Vagina (tissue), 2 donors: ENCODE measurements around the gene PPP3R1.

ENCODE experiments used
- POLR2A ChIP-seq, 2 donors: fragments of 450-650 bp; IDR thresholded peaks; one replicate each; pipeline ENCODE4 v1.6.1; 2017; ENCODE audit warnings: antibody characterized with exemption in 2 of 2, mild to moderate bottlenecking in 2 of 2, moderate library complexity in 2 of 2
- TF ChIP-seq, protein P1 (sequence below), 3 experiments: fragments of 450-650 bp in 2 of 3; fragments of 200-600 bp in 1 of 3; sonication (generic) in 1 of 3; IDR thresholded peaks; one replicate each; pipeline ENCODE4 v1.5.1; 2017 to 2019; ENCODE audit warnings: antibody characterized with exemption in 3 of 3, mild to moderate bottlenecking in 2 of 3, moderate library complexity in 2 of 3

GRCh38 chr2:68206793-68207192 is 45.5 kb downstream of the PPP3R1 start:
- TF ChIP-seq, protein P1, sequence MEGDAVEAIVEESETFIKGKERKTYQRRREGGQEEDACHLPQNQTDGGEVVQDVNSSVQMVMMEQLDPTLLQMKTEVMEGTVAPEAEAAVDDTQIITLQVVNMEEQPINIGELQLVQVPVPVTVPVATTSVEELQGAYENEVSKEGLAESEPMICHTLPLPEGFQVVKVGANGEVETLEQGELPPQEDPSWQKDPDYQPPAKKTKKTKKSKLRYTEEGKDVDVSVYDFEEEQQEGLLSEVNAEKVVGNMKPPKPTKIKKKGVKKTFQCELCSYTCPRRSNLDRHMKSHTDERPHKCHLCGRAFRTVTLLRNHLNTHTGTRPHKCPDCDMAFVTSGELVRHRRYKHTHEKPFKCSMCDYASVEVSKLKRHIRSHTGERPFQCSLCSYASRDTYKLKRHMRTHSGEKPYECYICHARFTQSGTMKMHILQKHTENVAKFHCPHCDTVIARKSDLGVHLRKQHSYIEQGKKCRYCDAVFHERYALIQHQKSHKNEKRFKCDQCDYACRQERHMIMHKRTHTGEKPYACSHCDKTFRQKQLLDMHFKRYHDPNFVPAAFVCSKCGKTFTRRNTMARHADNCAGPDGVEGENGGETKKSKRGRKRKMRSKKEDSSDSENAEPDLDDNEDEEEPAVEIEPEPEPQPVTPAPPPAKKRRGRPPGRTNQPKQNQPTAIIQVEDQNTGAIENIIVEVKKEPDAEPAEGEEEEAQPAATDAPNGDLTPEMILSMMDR (IDR thresholded peaks at IDR 0.05), result no peak
- TF ChIP-seq POLR2A (IDR thresholded peaks at IDR 0.05), result no peak
